CD4-positive, alpha-beta memory T cell (primary cell): ENCODE results near the gene LSP1. TPM values are rescaled to one million over a fixed set of nuclear protein-coding genes. Genes with fewer than 3 reads are reported as not detected.

ENCODE experiments used
- CTCF ChIA-PET: fragments of 350-600 bp; sonication (Branson Sonifier 250); formaldehyde crosslinking; loops from one replicate; lab custom pipeline; 2021; ENCODE audit warnings: inconsistent platforms; ENCODE audit not compliant: partially characterized antibody; lab: Charles Lee
- POLR2A ChIA-PET: fragments of 350-600 bp; sonication (Branson Sonifier 250); formaldehyde crosslinking; loops from one replicate; lab custom pipeline; 2021; ENCODE audit not compliant: partially characterized antibody; lab: Charles Lee
- DNase-seq, 5 donors: peaks; one replicate each; pipeline versions ENCODE4 v3.0.0 to v3.0.0-alpha.2; 2020 to 2022; ENCODE audit warnings: mixed read lengths in 1 of 5
- H3K27ac ChIP-seq: one replicate; pipeline ENCODE4 v1.7.0; 2013; ENCODE audit warnings: low read depth, low read length
- H3K27me3 ChIP-seq: 2 replicates; pipeline ENCODE4 v1.7.0; 2013; ENCODE audit warnings: mild to moderate bottlenecking, low read length, moderate library complexity; ENCODE audit not compliant: insufficient read depth
- H3K36me3 ChIP-seq: 2 replicates; pipeline ENCODE4 v1.7.0; 2013; ENCODE audit warnings: mild to moderate bottlenecking, low read length, moderate library complexity; ENCODE audit not compliant: insufficient read depth
- H3K4me1 ChIP-seq: 2 replicates; pipeline ENCODE4 v1.7.0; 2013; ENCODE audit warnings: mild to moderate bottlenecking, low read length, moderate library complexity; ENCODE audit not compliant: insufficient read depth
- H3K4me3 ChIP-seq, 2 donors: one replicate each; pipeline ENCODE4 v1.7.0; 2013; ENCODE audit warnings: low read length in 2 of 2, mild to moderate bottlenecking in 1 of 2
- H3K9me3 ChIP-seq, 2 donors: one replicate each; pipeline ENCODE4 v1.7.0; 2013; ENCODE audit warnings: low read length in 2 of 2, control low read depth in 1 of 2; ENCODE audit not compliant: control insufficient read depth in 1 of 2
- H3K27ac Mint-ChIP-seq, 7 donors: one replicate each; pipeline ENCODE4 v1.8.0; 2020 to 2021; ENCODE audit warnings: mixed read lengths in 7 of 7, mild to moderate bottlenecking in 6 of 7, inconsistent platforms in 3 of 7, moderate library complexity in 3 of 7
- H3K27me3 Mint-ChIP-seq, 2 donors: one replicate each; pipeline ENCODE4 v1.8.0; 2020 to 2021; ENCODE audit warnings: mixed read lengths in 2 of 2
- H3K36me3 Mint-ChIP-seq, 2 donors: one replicate each; pipeline ENCODE4 v1.8.0; 2020 to 2021; ENCODE audit warnings: mixed read lengths in 2 of 2, inconsistent platforms in 1 of 2, mild to moderate bottlenecking in 1 of 2
- H3K4me1 Mint-ChIP-seq, 4 donors: one replicate each; pipeline ENCODE4 v1.8.0; 2020 to 2021; ENCODE audit warnings: mixed read lengths in 4 of 4, mild to moderate bottlenecking in 1 of 4
- H3K4me3 Mint-ChIP-seq, 8 donors: one replicate each; pipeline ENCODE4 v1.8.0; 2020 to 2021; ENCODE audit warnings: mixed read lengths in 8 of 8, mild to moderate bottlenecking in 7 of 8, moderate library complexity in 6 of 8, inconsistent platforms in 3 of 8
- H3K9me3 Mint-ChIP-seq, 8 donors: one replicate each; pipeline ENCODE4 v1.8.0; 2020 to 2021; ENCODE audit warnings: mixed read lengths in 8 of 8, mild to moderate bottlenecking in 5 of 8, inconsistent platforms in 3 of 8, moderate library complexity in 1 of 8
- intact Hi-C: fragments of 100-400 bp; cut with micrococcal nuclease; formaldehyde crosslinking; loops from one replicate; pipeline ENCODE4 v1.15.1; 2023
- polyA plus RNA-seq, 2 donors: library from polyadenylated mRNA; unstranded; fragments of 300-500 nt; fragmentation: Illumina TruSeq; gene quantifications; one replicate each; pipeline ENCODE4 v1.2.3, GENCODE V29; 2021
- total RNA-seq, 2 experiments: library from RNA; stranded (reverse); gene quantifications; one replicate each; pipeline ENCODE4 v1.2.3, GENCODE V29; 2021

The LSP1 gene
- total and polyA plus RNA-seq, 4 experiments from 2014 or later: 253 to 435 (median 325) TPM

DNA sequence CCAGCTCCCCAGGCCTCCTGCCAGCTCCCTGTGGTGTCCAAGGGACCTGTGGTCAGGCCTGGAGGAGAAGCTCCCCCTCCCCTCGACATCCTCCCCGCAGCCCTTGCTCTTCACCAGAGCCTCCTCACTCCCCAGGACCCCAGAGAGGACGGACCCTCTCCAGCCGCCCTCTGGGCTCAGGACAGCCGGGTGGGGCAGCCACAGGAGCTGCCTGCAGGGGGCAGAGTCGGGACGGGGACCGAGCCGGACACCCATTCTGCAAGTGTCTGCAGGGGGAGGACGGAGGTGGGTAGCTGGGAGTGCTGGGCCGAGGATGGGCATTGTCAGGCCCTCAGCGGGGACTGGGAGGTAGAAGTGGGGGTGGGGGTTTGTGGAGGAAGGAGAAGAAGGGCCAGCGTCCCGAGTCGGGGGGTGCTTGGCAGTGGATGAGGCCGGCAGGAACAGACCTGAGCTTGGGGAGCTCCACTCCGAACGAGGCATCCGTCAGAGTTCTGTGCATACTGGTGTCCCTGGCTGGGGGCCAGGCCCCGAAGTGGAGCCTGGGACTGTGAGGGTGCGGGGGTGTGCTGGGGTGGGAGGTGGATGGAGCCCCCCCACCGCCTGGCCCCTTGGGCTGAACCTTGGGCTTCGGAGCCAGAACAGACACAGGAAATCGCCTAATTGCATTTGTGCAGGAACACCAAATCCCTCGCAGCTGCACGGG is 23.6 kb downstream of the LSP1 start:
- intact Hi-C loops: no loop called here
- H3K9me3 ChIP-seq: no peaks in the 10 kb centered on the region
- peak in 1 of 5 donors; percentile 30 for DNase-seq
- no peak overlapping the region for H3K27ac ChIP-seq
- Mint-ChIP-seq H3K4me3 (no peak overlapping the region), H3K27me3 (no peaks in the 10 kb centered on the region), H3K36me3 (peaks cover 0 to 12% of the 10 kb centered on the region in 2 donors), H3K4me1 (peaks cover 9 to 37% (median 25%) of the 10 kb centered on the region in 4 donors), H3K27ac (peak overlapping the region in 1 of 7 donors; percentile 35), H3K9me3 (peaks cover 0 to 1% (median 0%) of the 10 kb centered on the region in 8 donors)
- ChIA-PET POLR2A (interaction anchor here (1.0 to 12.3 kb wide), 3 partner anchors 13 to 36 kb away, joined by 3 to 189 read pairs (median 11); partner anchors contain the start of gene LSP1), CTCF (interaction anchor here (1.0 to 2.5 kb wide), 5 partner anchors 9 to 223 kb away, joined by 3 to 7 read pairs (median 3); partner anchors contain the start of gene LSP1)
- peaks cover 18% of the 10 kb centered on the region for H3K4me1 ChIP-seq
- no peaks in the 10 kb centered on the region for H3K36me3 ChIP-seq
- no peaks in the 10 kb centered on the region for H3K27me3 ChIP-seq
- no peak overlapping the region for H3K4me3 ChIP-seq

- Mint-ChIP-seq H3K4me1 (peaks cover 7 to 28% (median 19%) of the 10 kb centered on the region in 4 donors), H3K27me3 (no peaks in the 10 kb centered on the region), H3K9me3 (peaks cover 0 to 1% (median 0%) of the 10 kb centered on the region in 8 donors), H3K4me3 (no peak overlapping the region), H3K36me3 (peaks cover 0 to 16% of the 10 kb centered on the region in 2 donors), H3K27ac (peak overlapping the region in 3 of 7 donors; percentile 35 to 64 (median 36))
- H3K4me1 ChIP-seq: peaks cover 16% of the 10 kb centered on the region
- H3K27ac ChIP-seq: no peak overlapping the region
- intact Hi-C loops: no loop called here
- ChIA-PET POLR2A (interaction anchor here (0.7 to 12.3 kb wide), 3 partner anchors 13 to 26 kb away, joined by 3 to 189 read pairs (median 11); partner anchors contain the start of gene LSP1), CTCF (interaction anchor here (1.0 to 2.5 kb wide), 3 partner anchors 10 to 224 kb away, joined by 3 to 7 read pairs (median 3); partner anchors contain the start of gene LSP1)
- no peaks in the 10 kb centered on the region for H3K27me3 ChIP-seq
- no peaks in the 10 kb centered on the region for H3K9me3 ChIP-seq
- DNase-seq: peak in 1 of 5 donors; percentile 27
- H3K36me3 ChIP-seq: no peaks in the 10 kb centered on the region
- H3K4me3 ChIP-seq: no peak overlapping the region
Observed at GRCh38 chr11:1877211-1878136, 24.6 kb downstream of the LSP1 start.

DNA sequence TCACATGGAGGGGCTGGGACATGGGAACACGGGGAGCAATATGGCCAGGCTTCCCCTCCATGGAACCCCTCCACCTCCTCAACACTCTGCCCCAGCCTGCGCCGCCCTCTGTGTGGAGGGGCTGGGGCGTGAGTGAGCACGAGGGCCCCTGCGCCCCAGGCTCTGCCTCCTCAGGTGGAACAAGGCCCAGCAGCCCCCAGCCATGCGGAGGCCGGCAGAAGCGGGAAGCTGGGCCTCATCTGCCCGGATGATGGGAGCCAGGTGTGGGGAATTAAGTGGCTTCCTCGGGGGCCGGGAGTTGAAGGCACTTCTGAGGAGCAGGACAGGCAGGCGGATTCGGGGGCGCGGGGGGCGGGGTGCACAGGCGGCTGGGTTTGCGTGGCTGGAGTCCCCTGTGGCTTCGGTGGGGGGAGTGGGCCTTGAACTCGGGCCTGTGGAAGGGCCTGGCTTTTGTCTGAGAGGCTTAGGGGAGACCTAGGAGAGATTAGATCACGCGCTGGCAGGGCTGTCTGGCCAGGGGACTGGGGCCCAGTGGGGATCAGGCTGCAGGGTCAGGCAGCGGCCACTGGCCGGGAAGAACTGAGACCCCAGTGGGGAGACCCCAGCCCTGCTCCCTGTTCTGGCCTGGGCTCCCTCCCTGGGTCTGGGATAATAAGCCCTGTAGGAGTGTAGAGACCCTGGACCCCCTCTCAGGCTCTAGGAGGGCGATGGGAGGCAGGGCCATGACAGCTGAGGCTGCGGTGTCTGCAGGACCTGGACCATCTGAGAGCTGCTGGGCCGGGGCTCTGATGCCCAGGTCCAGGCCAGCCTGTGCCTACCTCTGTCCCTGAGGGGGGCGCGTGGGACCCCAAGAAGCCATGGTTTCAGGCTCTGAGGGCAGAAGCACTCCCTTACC is 25.5 kb downstream of the LSP1 start:
- Mint-ChIP-seq H3K9me3 (peaks cover 0 to 1% (median 0%) of the 10 kb centered on the region in 8 donors), H3K4me3 (no peak overlapping the region), H3K27ac (peak overlapping the region in 1 of 7 donors; percentile 11), H3K4me1 (peaks cover 5 to 23% (median 16%) of the 10 kb centered on the region in 4 donors), H3K27me3 (no peaks in the 10 kb centered on the region), H3K36me3 (peaks cover 0 to 16% of the 10 kb centered on the region in 2 donors)
- H3K36me3 ChIP-seq: peaks cover 6% of the 10 kb centered on the region
- peak in 1 of 5 donors; percentile 34 for DNase-seq
- no peaks in the 10 kb centered on the region for H3K9me3 ChIP-seq
- POLR2A ChIA-PET: interaction anchor here (0.7 to 12.3 kb wide), 3 partner anchors 20 to 39 kb away, joined by 3 to 189 read pairs (median 4); partner anchors contain the start of gene LSP1
- H3K27ac ChIP-seq: no peak overlapping the region
- H3K4me3 ChIP-seq: no peak overlapping the region
- intact Hi-C loops: no loop called here
- CTCF ChIA-PET: interaction anchor here (1.2 kb wide), 1 partner anchor 273 kb away, joined by 3 read pairs; no protein-coding TSS in a partner anchor
- peaks cover 13% of the 10 kb centered on the region for H3K4me1 ChIP-seq
- H3K27me3 ChIP-seq: no peaks in the 10 kb centered on the region

DNA sequence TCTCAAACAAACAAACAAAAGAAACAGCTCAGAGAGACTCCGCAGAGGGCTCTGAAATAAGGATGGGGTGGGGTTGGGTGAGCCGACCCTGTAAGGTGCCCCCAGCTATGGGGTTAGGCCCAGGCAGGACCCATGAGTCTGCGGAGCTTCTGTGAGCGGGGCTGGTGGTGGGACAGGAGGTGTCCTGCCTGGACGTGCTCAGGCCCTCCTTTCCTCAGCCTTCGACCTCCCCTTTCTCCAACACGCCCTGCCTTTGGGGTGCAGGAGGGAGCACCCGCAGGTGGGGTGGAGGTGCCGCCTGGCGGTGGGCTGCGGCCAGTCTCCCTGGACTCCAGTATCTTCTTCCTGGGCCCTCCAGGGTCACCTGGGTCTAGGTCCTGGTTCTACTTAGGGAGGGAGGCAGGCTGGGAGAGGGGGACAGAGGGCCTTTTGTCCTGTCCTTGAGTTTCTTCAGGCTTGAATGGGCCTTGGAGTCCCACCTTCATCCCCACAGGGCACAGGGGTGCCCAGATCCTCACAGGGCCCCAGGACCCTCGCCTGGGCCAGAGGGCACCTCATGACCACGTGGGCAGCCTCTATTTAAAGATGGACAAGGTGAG is 26.6 kb downstream of the LSP1 start:
- Histone ChIP-seq H3K36me3 (peaks cover 17% of the 10 kb centered on the region), H3K9me3 (no peaks in the 10 kb centered on the region), H3K27me3 (no peaks in the 10 kb centered on the region), H3K4me3 (no peak overlapping the region), H3K4me1 (peaks cover 13% of the 10 kb centered on the region), H3K27ac (no peak overlapping the region)
- H3K4me3 Mint-ChIP-seq: no peak overlapping the region
- CTCF ChIA-PET: interaction anchor here (1.2 kb wide), 1 partner anchor 272 kb away, joined by 3 read pairs; no protein-coding TSS in a partner anchor
- intact Hi-C loops: no loop called here
- H3K4me1 Mint-ChIP-seq: peaks cover 4 to 23% (median 15%) of the 10 kb centered on the region in 4 donors
- H3K9me3 Mint-ChIP-seq: peaks cover 0 to 1% (median 0%) of the 10 kb centered on the region in 8 donors
- H3K36me3 Mint-ChIP-seq: peaks cover 0 to 16% of the 10 kb centered on the region in 2 donors
- H3K27me3 Mint-ChIP-seq: no peaks in the 10 kb centered on the region
- POLR2A ChIA-PET: interaction anchor here (1.4 to 12.3 kb wide), 2 partner anchors 28 to 38 kb away, joined by 4 to 189 read pairs; partner anchors contain the start of gene LSP1
- H3K27ac Mint-ChIP-seq: peak overlapping the region in 2 of 7 donors; percentile 11 to 47
- peak in 1 of 5 donors; percentile 31 for DNase-seq

- DNase-seq: peak in 1 of 5 donors; percentile 29
- H3K4me1 ChIP-seq: peaks cover 13% of the 10 kb centered on the region
- Mint-ChIP-seq H3K27ac (peak overlapping the region in 3 of 7 donors; percentile 20 to 68 (median 62)), H3K36me3 (peaks cover 0 to 16% of the 10 kb centered on the region in 2 donors), H3K27me3 (no peaks in the 10 kb centered on the region), H3K9me3 (peaks cover 0 to 1% (median 0%) of the 10 kb centered on the region in 8 donors), H3K4me1 (peaks cover 4 to 22% (median 14%) of the 10 kb centered on the region in 4 donors), H3K4me3 (no peak overlapping the region)
- POLR2A ChIA-PET: interaction anchor here (0.8 to 12.3 kb wide), 3 partner anchors 10 to 37 kb away, joined by 3 to 189 read pairs (median 4); partner anchors contain the start of gene LSP1
- H3K36me3 ChIP-seq: peaks cover 24% of the 10 kb centered on the region
- no peaks in the 10 kb centered on the region for H3K27me3 ChIP-seq
- no peak overlapping the region for H3K4me3 ChIP-seq
- intact Hi-C loops: loop anchor here (5.0 to 10.0 kb wide), 2 partner anchors 37 to 185 kb away; partner anchors contain the start of genes KRTAP5-6 and TNNT3
- H3K9me3 ChIP-seq: no peaks in the 10 kb centered on the region
- CTCF ChIA-PET: interaction anchor here (2.5 to 4.2 kb wide), 2 partner anchors 28 to 157 kb away, joined by 6 to 46 read pairs; partner anchors contain the start of gene LSP1
- H3K27ac ChIP-seq: no peak overlapping the region
Observed at GRCh38 chr11:1879941-1880720, 27.2 kb downstream of the LSP1 start.
